ENCODE measurements around the gene GCLC.

Gene GCLC

GRCh38 chr6:53523511-53524454, 21.1 kb downstream of the GCLC start:
- DNase-seq: no peak

GRCh38 chr6:53520320-53520928, 24.5 kb downstream of the GCLC start:
- DNase-seq: no peak

GRCh38 chr6:53518862-53519261, 26.0 kb downstream of the GCLC start:
- no peak for DNase-seq

- no peak for DNase-seq
These were observed 27.9 kb downstream of the GCLC start for GRCh38 chr6:53517021-53517420.

- DNase-seq: no peak
These were observed 30.2 kb downstream of the GCLC start for GRCh38 chr6:53514677-53515076.

- no peak for DNase-seq
These were observed 31.4 kb downstream of the GCLC start for GRCh38 chr6:53513519-53513966.

- DNase-seq: no peak
These were observed 31.8 kb downstream of the GCLC start for GRCh38 chr6:53513056-53513455.

GRCh38 chr6:53512626-53513025, 32.3 kb downstream of the GCLC start:
- DNase-seq: no peak

GRCh38 chr6:53510746-53511145, 34.2 kb downstream of the GCLC start:
- no peak for DNase-seq

GRCh38 chr6:53506872-53507271, 38.0 kb downstream of the GCLC start:
- DNase-seq: no peak

- no peak for DNase-seq
These were observed 40.4 kb downstream of the GCLC start for GRCh38 chr6:53504512-53504911.

GRCh38 chr6:53503060-53503459, 41.8 kb downstream of the GCLC start:
- DNase-seq: no peak

- DNase-seq: no peak
These were observed 43.5 kb downstream of the GCLC start for GRCh38 chr6:53501432-53501831.

GRCh38 chr6:53500095-53500494, 44.8 kb downstream of the GCLC start:
- no peak for DNase-seq

- no peak for DNase-seq
These were observed 45.8 kb downstream of the GCLC start for GRCh38 chr6:53499094-53499493.

- no peak for DNase-seq
These were observed 46.3 kb downstream of the GCLC start for GRCh38 chr6:53498649-53499048.

GRCh38 chr6:53497905-53498304, 47.0 kb downstream of the GCLC start:
- DNase-seq: no peak

- no peak for DNase-seq
These were observed 48.0 kb downstream of the GCLC start for GRCh38 chr6:53496797-53497375.

- no peak for DNase-seq
These were observed 49.1 kb downstream of the GCLC start for GRCh38 chr6:53495506-53496499.

GRCh38 chr6:53494076-53494475, 50.8 kb downstream of the GCLC start:
- no peak for DNase-seq

- DNase-seq: no peak
These were observed 51.3 kb downstream of the GCLC start for GRCh38 chr6:53493635-53494025.

- peak; percentile 5 for DNase-seq
These were observed 51.9 kb downstream of the GCLC start for GRCh38 chr6:53492860-53493634.
